AML-193 (cell line): Measurements from ENCODE around the gene AAMP.
"Not testable (repeated sequence)": the region's sequence is repeated elsewhere in the genome, so short reads cannot be mapped to it uniquely, and the experiment has no call there.

Experiments
- DNase-seq, 2 experiments: peaks; one replicate each; lab custom pipeline; 2025; lab: John Stamatoyannopoulos, UW

Gene AAMP

DNA sequence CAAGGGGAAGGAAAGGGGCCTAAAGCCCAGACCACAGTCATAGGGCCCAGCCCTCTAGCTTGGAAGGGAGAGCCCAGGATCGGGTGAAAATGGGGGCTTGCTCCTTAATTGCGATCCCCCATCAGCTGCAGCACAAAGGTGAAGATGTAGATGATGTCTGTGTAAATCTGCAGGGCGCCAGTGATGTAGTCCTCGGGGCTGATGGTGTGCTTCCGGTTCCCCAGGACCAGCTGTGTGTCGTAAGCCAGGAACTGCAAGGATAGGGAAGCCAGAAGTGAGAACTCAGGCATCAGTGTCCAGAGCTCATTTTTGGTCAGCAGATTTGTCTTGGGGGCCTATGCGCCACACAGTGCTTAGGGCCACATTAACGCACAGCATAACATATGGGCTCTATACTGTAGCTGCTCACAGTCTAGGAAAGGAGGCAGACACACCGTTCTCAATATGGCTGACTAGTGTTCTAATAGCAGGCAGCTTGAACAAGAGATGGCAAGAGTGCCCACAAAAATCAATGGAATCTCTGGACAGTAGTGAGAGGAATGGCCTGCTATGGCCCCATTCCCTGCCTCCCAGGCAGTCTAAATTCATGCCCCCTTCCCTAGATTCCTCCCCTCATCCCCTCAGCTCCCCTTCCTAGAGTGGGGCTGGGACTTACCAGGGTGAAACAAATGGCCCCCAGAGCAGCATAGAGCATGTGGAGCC is 5.6 kb upstream of the AAMP start:
- no peak for DNase-seq

DNA sequence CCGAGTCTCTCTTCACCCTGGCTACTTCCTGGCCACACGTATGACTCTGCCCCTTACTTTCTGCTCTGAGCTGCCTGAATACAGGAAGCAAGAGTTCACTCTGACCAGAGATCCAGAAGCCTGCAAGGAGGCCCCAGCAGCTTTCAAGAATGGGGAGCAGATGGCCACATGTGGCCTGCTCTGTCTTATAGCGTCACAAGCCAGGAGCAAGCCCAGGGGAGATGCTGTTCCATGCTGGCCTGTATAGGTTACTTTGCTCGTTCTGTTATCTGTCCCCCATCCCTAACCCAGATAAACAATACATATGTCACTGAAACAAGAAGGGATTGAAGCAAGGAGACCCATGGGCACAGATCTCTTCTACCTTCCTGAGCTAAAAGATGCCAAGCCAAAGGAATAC is 4.6 kb upstream of the AAMP start:
- no peak for DNase-seq

GRCh38 chr2:218273908-218274249 is 3.9 kb upstream of the AAMP start:
- DNase-seq = no peak

DNA sequence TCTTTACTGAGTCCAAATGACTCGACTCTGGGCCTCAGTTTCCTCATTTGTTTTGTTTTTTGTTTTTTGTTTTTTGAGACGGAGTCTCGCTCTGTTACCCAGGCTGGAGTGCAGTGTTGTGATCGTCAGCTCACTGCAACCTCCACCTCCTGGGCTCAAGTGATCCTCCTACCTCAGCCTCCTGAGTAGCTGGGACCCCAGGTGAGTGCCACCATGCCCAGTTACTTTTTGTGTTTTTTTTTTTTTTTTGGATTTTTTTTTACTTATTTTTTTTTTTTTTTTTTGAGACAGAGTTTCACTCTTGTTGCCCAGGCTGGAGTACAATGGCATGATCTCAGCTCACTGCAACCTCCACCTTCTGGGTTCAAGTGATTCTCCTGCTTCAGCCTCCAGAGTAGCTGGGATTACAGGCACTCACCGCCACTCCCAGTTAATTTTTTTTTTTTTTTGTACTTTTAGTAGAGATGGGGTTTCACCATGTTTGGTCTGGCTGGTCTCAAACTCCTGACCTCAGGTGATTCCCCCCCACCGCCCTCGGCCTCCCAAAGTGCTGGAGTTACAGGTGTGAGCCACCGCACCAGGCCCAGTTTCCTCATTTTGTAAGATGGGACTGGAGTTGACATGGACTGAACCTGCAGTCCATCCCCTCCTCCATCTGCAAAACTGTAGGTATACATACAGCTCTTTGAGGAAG is 3.4 kb upstream of the AAMP start:
- not testable (repeated sequence) for DNase-seq

GRCh38 chr2:218272531-218273212 is 2.7 kb upstream of the AAMP start:
- peak; percentile 68 to 72 for DNase-seq

DNA sequence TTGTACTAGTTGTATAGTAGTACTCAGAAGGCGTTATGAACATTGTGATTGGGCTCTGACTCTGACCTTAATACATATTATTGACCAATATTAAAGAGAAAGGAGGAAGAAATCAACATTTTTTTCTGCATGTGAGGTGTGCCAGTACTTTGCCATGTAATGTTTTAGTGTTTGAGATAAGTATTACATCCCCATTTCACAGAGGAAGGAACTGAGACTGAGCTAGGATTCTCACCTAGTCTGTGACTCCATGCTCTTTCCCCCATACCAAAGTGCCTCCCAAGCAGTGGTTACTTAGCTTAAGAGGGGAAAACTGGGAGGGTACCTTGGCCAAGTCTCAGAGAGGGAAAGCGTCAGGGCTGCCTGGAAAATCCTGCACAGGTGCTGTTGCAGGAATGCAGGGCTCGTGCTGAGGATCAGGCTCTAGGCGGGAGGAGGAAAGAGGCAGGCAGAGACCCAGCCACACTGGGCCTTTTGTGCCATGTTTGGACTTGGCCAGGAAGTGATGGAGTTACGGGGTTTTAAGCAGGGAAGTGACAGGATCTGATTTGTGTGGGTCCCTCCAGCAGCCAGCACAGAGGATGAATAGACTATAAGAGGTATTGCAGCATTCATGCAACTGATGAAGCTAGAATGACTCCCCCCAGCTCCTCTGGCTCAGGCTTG is 2.1 kb upstream of the AAMP start:
- no peak for DNase-seq

DNA sequence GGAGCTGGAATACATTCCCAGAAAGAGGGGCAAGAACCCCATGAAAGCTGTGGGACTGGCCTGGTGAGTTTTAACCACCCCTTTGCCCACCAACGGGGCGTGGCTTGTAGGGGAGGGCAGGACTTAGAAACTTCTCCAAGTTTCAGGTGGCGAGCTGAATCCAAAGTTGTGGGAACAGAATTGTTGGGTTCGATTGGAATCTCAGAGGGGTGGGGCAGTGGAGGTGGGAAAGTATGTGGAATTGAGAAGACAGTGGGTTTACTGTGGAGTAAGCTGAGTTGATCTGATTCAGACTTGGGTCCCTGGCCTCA is 1.5 kb upstream of the AAMP start:
- DNase-seq = no peak

GRCh38 chr2:218270721-218271486 is 967 bp upstream of the AAMP start:
- DNase-seq = no peak

DNA sequence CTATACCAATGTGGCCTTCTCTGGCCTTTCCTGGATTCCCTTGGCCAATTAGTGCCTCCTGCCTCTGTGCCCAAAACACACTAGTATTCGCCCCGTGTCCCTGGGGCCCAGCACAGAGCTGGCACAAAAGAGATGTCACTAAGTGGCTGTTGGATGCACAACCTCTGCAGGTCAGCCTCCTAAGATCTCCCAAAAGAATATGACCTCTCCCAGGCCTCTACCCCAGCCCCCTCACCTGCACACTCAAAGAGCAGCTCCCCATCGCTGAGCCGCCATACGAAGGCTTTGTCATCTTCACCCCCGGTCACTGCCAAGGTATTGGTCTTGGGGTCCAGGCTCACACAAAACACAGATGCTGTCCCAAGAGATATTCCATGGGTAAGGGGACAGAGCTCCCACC is 2.7 kb downstream of the AAMP start:
- no peak for DNase-seq

- DNase-seq = no peak
Measured at GRCh38 chr2:218266316-218266979, 3.5 kb downstream of the AAMP start.

GRCh38 chr2:218265626-218266025 is 4.3 kb downstream of the AAMP start:
- no peak for DNase-seq

DNA sequence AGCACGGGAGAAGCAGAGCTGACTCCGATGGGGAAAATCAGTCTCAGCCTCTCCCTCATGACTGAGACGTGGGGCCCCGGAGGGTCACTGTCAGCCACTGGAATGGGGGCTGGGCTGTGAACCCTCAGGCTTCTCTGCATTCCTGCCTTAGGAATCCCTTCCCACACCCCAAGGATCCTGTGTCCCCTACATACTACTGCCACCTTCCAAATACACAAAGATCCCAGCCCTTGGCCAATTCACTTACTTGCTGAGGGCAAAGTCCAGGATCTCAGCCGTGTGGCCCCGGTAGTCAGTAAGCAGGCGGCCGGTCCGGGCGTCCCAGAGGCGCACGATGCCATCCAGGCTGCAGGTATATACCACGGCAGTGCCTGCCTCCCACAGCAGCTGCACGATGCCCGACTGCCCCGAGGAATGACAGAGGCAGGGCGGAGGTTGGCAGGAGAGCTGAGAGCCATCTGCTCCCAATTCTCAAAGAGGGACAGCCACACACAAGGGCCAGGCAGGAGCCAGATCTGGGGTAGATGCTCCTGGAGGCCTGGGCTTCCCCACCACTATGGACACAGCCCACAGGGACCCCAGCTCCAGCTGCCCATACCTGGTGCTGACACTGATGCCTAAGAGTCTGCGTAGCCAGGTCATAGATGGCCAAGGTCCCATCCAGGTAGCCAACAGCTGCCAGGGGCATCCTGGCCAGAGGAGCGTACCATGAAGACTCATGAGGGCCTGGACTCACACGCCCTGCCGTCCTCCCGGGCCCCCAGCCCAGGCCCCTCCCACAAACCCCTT is 5.0 kb downstream of the AAMP start:
- no peak for DNase-seq

DNA sequence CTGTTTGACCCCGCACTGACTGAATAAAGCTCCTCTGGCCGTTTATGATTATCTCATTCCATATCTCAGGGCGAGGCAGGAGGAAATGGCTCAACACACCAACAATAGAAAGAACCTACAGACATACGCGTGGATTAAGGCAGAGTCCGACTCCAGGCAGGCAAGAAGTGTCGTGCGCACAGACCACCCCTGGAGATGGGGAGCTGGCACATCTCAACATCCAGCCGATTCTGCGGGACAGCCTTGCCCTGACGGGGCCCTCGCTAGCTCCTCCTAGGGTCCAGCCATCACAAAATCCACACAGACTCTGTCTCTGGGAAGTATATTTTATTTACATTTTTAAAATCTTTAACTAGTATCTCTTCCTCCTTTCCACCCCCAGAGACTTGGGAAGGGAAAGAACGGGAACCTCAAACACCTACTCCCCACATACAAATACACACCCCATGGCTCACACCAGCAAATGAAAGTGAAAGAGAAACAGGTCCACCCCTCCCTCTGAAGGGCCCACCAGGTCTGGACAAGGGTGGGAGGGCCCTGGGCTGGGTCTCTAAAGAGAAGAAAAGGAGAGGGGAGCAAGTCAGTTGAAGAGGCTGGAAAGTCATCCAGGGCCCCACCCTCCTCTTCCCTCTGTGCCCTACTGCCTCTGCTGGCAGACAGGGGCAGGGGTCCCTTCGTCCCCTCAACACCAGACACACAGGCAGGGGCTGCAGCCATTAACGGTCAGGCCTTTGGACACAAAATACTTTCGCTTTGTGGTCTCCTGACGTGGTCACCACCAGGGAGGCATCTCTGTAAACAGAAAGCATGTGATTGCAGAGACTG is 5.9 kb downstream of the AAMP start:
- no peak for DNase-seq

- DNase-seq = no peak
Measured at GRCh38 chr2:218262631-218263586, 7.0 kb downstream of the AAMP start.

- no peak for DNase-seq
Measured at GRCh38 chr2:218262237-218262600, 7.7 kb downstream of the AAMP start.

DNA sequence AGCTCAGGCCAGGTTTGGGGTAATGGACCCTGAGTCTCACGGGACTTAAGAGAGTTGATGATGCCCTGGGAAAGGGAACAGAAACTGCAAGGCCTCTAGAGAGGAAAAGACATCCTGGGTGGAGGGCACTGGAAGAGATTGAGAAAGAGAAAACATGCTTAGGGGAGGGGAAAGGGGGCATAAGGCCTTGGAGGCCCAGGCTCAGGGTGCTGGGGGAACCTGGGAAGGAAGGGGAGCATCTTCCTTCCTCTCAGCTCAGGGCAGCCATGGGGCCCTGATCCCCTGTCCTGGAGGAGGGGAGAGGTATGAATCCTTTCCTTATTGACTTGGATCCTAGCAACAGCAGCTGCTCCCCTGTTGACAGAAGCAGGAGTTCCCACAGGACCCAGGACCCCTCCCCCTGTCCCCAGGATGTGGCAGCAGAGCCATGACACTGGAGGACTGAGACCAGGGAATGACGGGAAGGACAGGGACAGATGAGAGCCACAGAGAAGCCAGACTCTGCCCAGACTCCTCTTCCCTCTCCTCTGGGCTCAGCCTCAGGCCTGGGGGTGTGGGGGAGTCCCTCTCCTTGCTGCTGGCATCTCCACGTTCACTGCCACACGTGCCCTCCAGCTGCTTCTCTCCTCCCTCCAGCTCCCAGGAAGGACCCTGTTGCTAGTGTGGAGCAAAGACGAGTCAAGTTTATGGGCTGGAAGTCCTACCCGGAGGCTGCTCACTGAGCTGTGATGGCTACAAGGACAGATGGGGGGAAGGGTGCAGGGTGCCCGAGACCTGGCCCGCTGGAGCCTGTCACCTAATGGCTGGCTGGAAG is 8.3 kb downstream of the AAMP start:
- DNase-seq = no peak

GRCh38 chr2:218260742-218261422 is 9.1 kb downstream of the AAMP start, which contains the start of gene GPBAR1:
GPBAR1 (plus strand) TSS chr2:218261015; CDS start chr2:218262725, 1,710 bp downstream.
- no peak for DNase-seq
